Measurements from ENCODE around the gene ZDHHC18. TPM values are rescaled to one million over a fixed set of nuclear protein-coding genes. Genes with fewer than 3 reads are reported as not detected.
A peak's percentile ranks its signal among the peaks of the same experiment; 100 is the strongest.

The ZDHHC18 gene
- total RNA-seq, 1 donor from 2014 or later, result 24.2 TPM

GRCh38 chr1:26791148-26791547 lies 35.3 kb upstream of the ZDHHC18 start:
- no peak for DNase-seq (ENCODE audit: extremely low spot score, unreplicated experiment)
- Mint-ChIP-seq H3K4me3 (ENCODE audit: unreplicated experiment) (no peak overlapping the region), H3K9me3 (ENCODE audit: unreplicated experiment) (no peaks in the 10 kb centered on the region), H3K4me1 (ENCODE audit: unreplicated experiment) (peaks cover 35% of the 10 kb centered on the region), H3K27ac (ENCODE audit: unreplicated experiment) (no peak overlapping the region), H3K27me3 (ENCODE audit: unreplicated experiment) (no peaks in the 10 kb centered on the region), H3K36me3 (ENCODE audit: unreplicated experiment) (peaks cover 7% of the 10 kb centered on the region)
- TF ChIP-seq CTCF (IDR thresholded peaks at IDR 0.05), result no peak

GRCh38 chr1:26791626-26792025 lies 34.9 kb upstream of the ZDHHC18 start:
- H3K36me3 Mint-ChIP-seq (ENCODE audit: unreplicated experiment), result peaks cover 10% of the 10 kb centered on the region
- TF ChIP-seq CTCF (IDR thresholded peaks at IDR 0.05), result no peak
- no peak overlapping the region for H3K27ac Mint-ChIP-seq (ENCODE audit: unreplicated experiment)
- no peaks in the 10 kb centered on the region for H3K27me3 Mint-ChIP-seq (ENCODE audit: unreplicated experiment)
- peaks cover 30% of the 10 kb centered on the region for H3K4me1 Mint-ChIP-seq (ENCODE audit: unreplicated experiment)
- no peaks in the 10 kb centered on the region for H3K9me3 Mint-ChIP-seq (ENCODE audit: unreplicated experiment)
- H3K4me3 Mint-ChIP-seq (ENCODE audit: unreplicated experiment), result no peak overlapping the region
- no peak for DNase-seq (ENCODE audit: extremely low spot score, unreplicated experiment)

GRCh38 chr1:26792924-26793323 lies 33.6 kb upstream of the ZDHHC18 start:
- DNase-seq (ENCODE audit: extremely low spot score, unreplicated experiment), result no peak
- Mint-ChIP-seq H3K4me3 (ENCODE audit: unreplicated experiment) (no peak overlapping the region), H3K9me3 (ENCODE audit: unreplicated experiment) (no peaks in the 10 kb centered on the region), H3K36me3 (ENCODE audit: unreplicated experiment) (peaks cover 10% of the 10 kb centered on the region), H3K27ac (ENCODE audit: unreplicated experiment) (no peak overlapping the region), H3K27me3 (ENCODE audit: unreplicated experiment) (no peaks in the 10 kb centered on the region), H3K4me1 (ENCODE audit: unreplicated experiment) (peaks cover 26% of the 10 kb centered on the region)
- TF ChIP-seq CTCF (IDR thresholded peaks at IDR 0.05), result no peak

DNA sequence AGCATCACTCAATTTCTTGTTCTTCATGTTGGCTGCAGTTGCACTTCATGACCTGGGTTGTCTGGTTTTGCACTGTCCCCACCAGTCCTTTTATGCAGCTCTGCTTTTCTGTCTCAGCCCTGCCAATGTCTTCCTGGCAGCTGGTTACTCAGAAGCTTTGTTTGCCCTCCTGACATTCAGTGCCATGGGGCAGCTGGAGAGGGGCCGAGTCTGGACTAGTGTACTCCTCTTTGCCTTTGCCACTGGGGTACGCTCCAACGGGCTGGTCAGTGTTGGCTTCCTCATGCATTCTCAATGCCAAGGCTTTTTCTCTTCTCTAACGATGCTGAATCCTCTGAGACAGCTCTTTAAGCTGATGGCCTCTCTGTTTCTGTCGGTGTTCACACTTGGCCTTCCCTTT lies 32.1 kb upstream of the ZDHHC18 start:
- H3K9me3 Mint-ChIP-seq (ENCODE audit: unreplicated experiment), result no peaks in the 10 kb centered on the region

DNA sequence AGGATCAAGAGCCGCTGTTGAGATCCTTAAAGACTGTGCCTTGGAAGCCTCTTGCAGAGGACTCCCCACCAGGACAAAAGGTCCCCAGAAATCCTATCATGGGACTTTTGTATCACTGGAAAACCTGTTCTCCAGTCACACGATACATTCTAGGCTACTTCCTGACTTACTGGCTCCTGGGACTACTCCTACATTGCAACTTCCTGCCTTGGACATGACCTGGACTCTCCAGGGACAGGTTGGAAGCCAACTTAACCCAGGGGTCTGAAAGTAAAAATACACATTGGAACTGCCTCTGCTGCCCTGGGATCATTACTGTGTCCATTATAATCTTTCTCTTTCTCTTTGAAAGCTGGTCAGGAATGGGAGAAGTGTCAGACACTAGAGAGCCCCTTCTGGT lies 28.9 kb upstream of the ZDHHC18 start:
- TF ChIP-seq CTCF (IDR thresholded peaks at IDR 0.05), result no peak
- Mint-ChIP-seq H3K36me3 (ENCODE audit: unreplicated experiment) (peaks cover 5% of the 10 kb centered on the region), H3K27me3 (ENCODE audit: unreplicated experiment) (no peaks in the 10 kb centered on the region), H3K4me1 (ENCODE audit: unreplicated experiment) (peaks cover 23% of the 10 kb centered on the region), H3K9me3 (ENCODE audit: unreplicated experiment) (no peaks in the 10 kb centered on the region), H3K4me3 (ENCODE audit: unreplicated experiment) (no peak overlapping the region), H3K27ac (ENCODE audit: unreplicated experiment) (peak overlapping the region; percentile 45)
- no peak for DNase-seq (ENCODE audit: extremely low spot score, unreplicated experiment)

More for the DNA sequence above, 32.1 kb upstream of the ZDHHC18 start:
- no peak for DNase-seq (ENCODE audit: extremely low spot score, unreplicated experiment)
- Mint-ChIP-seq H3K4me3 (ENCODE audit: unreplicated experiment) (no peak overlapping the region), H3K36me3 (ENCODE audit: unreplicated experiment) (peaks cover 10% of the 10 kb centered on the region), H3K4me1 (ENCODE audit: unreplicated experiment) (peaks cover 22% of the 10 kb centered on the region), H3K27me3 (ENCODE audit: unreplicated experiment) (no peaks in the 10 kb centered on the region), H3K27ac (ENCODE audit: unreplicated experiment) (no peak overlapping the region)
- no peak for TF ChIP-seq CTCF (IDR thresholded peaks at IDR 0.05)
